IMR-90 (cell line): ENCODE data around the gene ZNF439. TPM values are rescaled to one million over a fixed set of nuclear protein-coding genes. Genes with fewer than 3 reads are reported as not detected.

Source experiments
- ATAC-seq: fragments of 200-7000 bp; cut with Tn5 transposase; 2 replicates; pipeline ENCODE4 v1.9.1; 2020; ENCODE audit warnings: low read depth, mild to moderate bottlenecking, moderate library complexity
- BruUV-seq: library from RNA; stranded (reverse); fragments of 400-500 nt; replicated peaks from 2 replicates; lab custom pipeline; 2021; lab: Mats Ljungman, UMichigan
- CTCF ChIA-PET: fragments of 300-600 bp; formaldehyde crosslinking; extraction: SDS; loops from one replicate; lab custom pipeline; 2021; ENCODE audit warnings: antibody characterized with exemption; lab: Yijun Ruan, JAX
- POLR2A ChIA-PET: fragments of 300-600 bp; sonication (Branson Sonifier 250); formaldehyde crosslinking; loops from one replicate; lab custom pipeline; 2022; ENCODE audit warnings: antibody characterized with exemption; ENCODE audit not compliant: unreplicated experiment; lab: Charles Lee
- DNase-seq: peaks from one replicate; pipeline ENCODE4 v3.0.0; 2013
- H2AFZ ChIP-seq: replicated peaks from 2 replicates; pipeline ENCODE3; 2013; ENCODE audit warnings: low read length, mild to moderate bottlenecking; ENCODE audit not compliant: poor library complexity
- H2AK5ac ChIP-seq: 2 replicates; pipeline ENCODE4 v1.6.1; 2013; ENCODE audit warnings: low read depth, low read length, inconsistent platforms
- H2AK9ac ChIP-seq: replicated peaks from 2 replicates; pipeline ENCODE3; 2013; ENCODE audit warnings: mild to moderate bottlenecking, low read depth, low read length, moderate library complexity; ENCODE audit not compliant: poor library complexity
- H2BK120ac ChIP-seq: 2 replicates; pipeline ENCODE4 v1.6.1; 2013; ENCODE audit warnings: low read depth, low read length, inconsistent platforms
- H2BK15ac ChIP-seq: 3 replicates; pipeline ENCODE4 v1.6.1; 2013; ENCODE audit warnings: low read depth, low read length, inconsistent platforms
- H2BK20ac ChIP-seq: 2 replicates; pipeline ENCODE4 v1.6.1; 2013; ENCODE audit warnings: low read depth, mild to moderate bottlenecking, inconsistent platforms, low read length, moderate library complexity
- H2BK5ac ChIP-seq: 2 replicates; pipeline ENCODE4 v1.6.1; 2013; ENCODE audit warnings: mild to moderate bottlenecking, low read depth, low read length, inconsistent platforms; ENCODE audit not compliant: poor library complexity, severe bottlenecking
- H3K14ac ChIP-seq: replicated peaks from 2 replicates; pipeline ENCODE4 v1.6.1; 2013; ENCODE audit warnings: low read depth, low read length, inconsistent platforms
- H3K18ac ChIP-seq: 2 replicates; pipeline ENCODE4 v1.6.1; 2013; ENCODE audit warnings: low read depth, low read length, control low read depth
- H3K23ac ChIP-seq: 2 replicates; pipeline ENCODE4 v1.6.1; 2013; ENCODE audit warnings: low read depth, low read length, inconsistent platforms
- H3K27ac ChIP-seq: 2 replicates; pipeline ENCODE4 v1.5.1; 2013; ENCODE audit warnings: mild to moderate bottlenecking, control low read depth, low read length; ENCODE audit not compliant: insufficient read depth
- H3K27me3 ChIP-seq: 2 replicates; pipeline ENCODE4 v1.6.1; 2013; ENCODE audit warnings: low read length; ENCODE audit not compliant: control insufficient read depth, insufficient read depth
- H3K36me3 ChIP-seq: 2 replicates; pipeline ENCODE4 v1.6.1; 2013; ENCODE audit warnings: low read length, mixed read lengths; ENCODE audit not compliant: control insufficient read depth, insufficient read depth
- H3K4ac ChIP-seq: 2 replicates; pipeline ENCODE4 v1.6.1; 2013; ENCODE audit warnings: low read depth, low read length, inconsistent platforms
- H3K4me1 ChIP-seq: 2 replicates; pipeline ENCODE4 v1.6.1; 2013; ENCODE audit warnings: low read length, mixed read lengths; ENCODE audit not compliant: control insufficient read depth, insufficient read depth
- H3K4me2 ChIP-seq: 2 replicates; pipeline ENCODE4 v1.6.1; 2013; ENCODE audit warnings: low read depth, mild to moderate bottlenecking, control low read depth, low read length, moderate library complexity
- H3K4me3 ChIP-seq: 2 replicates; pipeline ENCODE4 v1.5.1; 2013; ENCODE audit warnings: low read depth, mild to moderate bottlenecking, control low read depth, low read length, moderate library complexity; ENCODE audit not compliant: insufficient read depth
- H3K56ac ChIP-seq: 2 replicates; pipeline ENCODE4 v1.6.1; 2013; ENCODE audit warnings: low read length, inconsistent platforms; ENCODE audit not compliant: insufficient read depth; ENCODE audit errors: extremely low read depth
- H3K79me1 ChIP-seq, 2 experiments: 2 replicates each; pipeline ENCODE4 v1.6.1; 2013; ENCODE audit warnings: low read length in 2 of 2, inconsistent platforms in 1 of 2, low read depth in 1 of 2
- H3K9ac ChIP-seq: 2 replicates; pipeline ENCODE4 v1.6.1; 2013; ENCODE audit warnings: low read depth, low read length, control low read depth
- H3K9me1 ChIP-seq: 2 replicates; pipeline ENCODE4 v1.6.1; 2013; ENCODE audit warnings: low read length, inconsistent platforms; ENCODE audit not compliant: insufficient read depth
- H3K9me3 ChIP-seq: 2 replicates; pipeline ENCODE4 v1.6.1; 2013; ENCODE audit warnings: low read length; ENCODE audit not compliant: control insufficient read depth, insufficient read depth
- H4K20me1 ChIP-seq: 2 replicates; pipeline ENCODE4 v1.6.1; 2013; ENCODE audit warnings: low read length, inconsistent platforms; ENCODE audit not compliant: insufficient read depth
- H4K5ac ChIP-seq: 2 replicates; pipeline ENCODE4 v1.6.1; 2013; ENCODE audit warnings: mild to moderate bottlenecking, low read depth, low read length, control low read depth
- H4K8ac ChIP-seq, 2 experiments: 2 replicates each; pipeline ENCODE4 v1.6.1; 2013; ENCODE audit warnings: low read depth in 2 of 2, low read length in 2 of 2, control low read depth in 1 of 2, inconsistent platforms in 1 of 2
- H4K91ac ChIP-seq: 2 replicates; pipeline ENCODE4 v1.6.1; 2013; ENCODE audit warnings: low read depth, low read length, inconsistent platforms; ENCODE audit not compliant: insufficient read depth
- BHLHE40 ChIP-seq: fragments of 150-350 bp; IDR thresholded peaks from 2 replicates; pipeline ENCODE4 v1.6.1; 2016; ENCODE audit warnings: mild to moderate bottlenecking, low read depth, low read length
- CEBPB ChIP-seq: IDR thresholded peaks from 2 replicates; pipeline ENCODE4 v1.6.1; 2012; ENCODE audit warnings: low read depth, low read length, improper control_type of control experiment
- CHD1 ChIP-seq: IDR thresholded peaks from 2 replicates; pipeline ENCODE4 v1.6.1; 2012; ENCODE audit warnings: low read depth, low read length, improper control_type of control experiment
- FOS ChIP-seq: fragments of 150-350 bp; IDR thresholded peaks from 2 replicates; pipeline ENCODE4 v1.6.1; 2016; ENCODE audit warnings: low read depth, low read length
- MAFK ChIP-seq: IDR thresholded peaks from 2 replicates; pipeline ENCODE4 v1.6.1; 2012; ENCODE audit warnings: low read depth, low read length, improper control_type of control experiment
- MAZ ChIP-seq: IDR thresholded peaks from 2 replicates; pipeline ENCODE4 v1.6.1; 2012; ENCODE audit warnings: low read depth, mild to moderate bottlenecking, low read length, improper control_type of control experiment, moderate library complexity, borderline replicate concordance
- MXI1 ChIP-seq: IDR thresholded peaks from 2 replicates; pipeline ENCODE4 v1.6.1; 2012; ENCODE audit warnings: low read depth, mild to moderate bottlenecking, low read length, moderate library complexity, borderline replicate concordance
- NFE2L2 ChIP-seq: fragments of 150-350 bp; IDR thresholded peaks from 2 replicates; pipeline ENCODE4 v1.6.1; 2016; ENCODE audit warnings: low read depth, mild to moderate bottlenecking, low read length
- RAD21 ChIP-seq: IDR thresholded peaks from 2 replicates; pipeline ENCODE4 v1.6.1; 2012; ENCODE audit warnings: low read length, improper control_type of control experiment
- RCOR1 ChIP-seq: IDR thresholded peaks from 2 replicates; pipeline ENCODE4 v1.6.1; 2012; ENCODE audit warnings: mild to moderate bottlenecking, low read length, improper control_type of control experiment; ENCODE audit not compliant: insufficient replicate concordance
- RFX5 ChIP-seq: IDR thresholded peaks from 2 replicates; pipeline ENCODE4 v1.8.0; 2012; ENCODE audit warnings: low read depth, mild to moderate bottlenecking, low read length, moderate library complexity
- SMC3 ChIP-seq: fragments of 150-350 bp; IDR thresholded peaks from 2 replicates; pipeline ENCODE4 v1.6.1; 2016; ENCODE audit warnings: low read depth, mild to moderate bottlenecking, antibody characterized with exemption, low read length, moderate library complexity
- WGBS, 2 experiments: methylation state at CpG; one replicate each; pipeline versions ENCODE4 v1.1.5 to v1.1.7; 2013; ENCODE audit warnings: missing lambda C conversion rate in 2 of 2; ENCODE audit not compliant: insufficient read length in 1 of 2; ENCODE audit errors: extremely low coverage in 2 of 2; 5-methylcytosine and 5-hydroxymethylcytosine counted together
- dilution Hi-C: fragments of 300-500 bp; cut with HindIII; formaldehyde crosslinking; loops from one replicate; pipeline ENCODE4 v1.14.3; 2018; ENCODE audit warnings: low sequenced_read_pairs; ENCODE audit not compliant: unreplicated experiment
- in situ Hi-C: fragments of 300-500 bp; cut with MboI; formaldehyde crosslinking; loops from 3 replicates; pipeline ENCODE4 v1.14.3; 2019; ENCODE audit warnings: low sequenced_read_pairs, inconsistent platforms, mixed read lengths
- intact Hi-C: fragments of 100-400 bp; cut with micrococcal nuclease; formaldehyde crosslinking; loops from 2 replicates; pipeline ENCODE4 v1.10.0; 2022
- polyA plus RNA-seq, 3 experiments: library from polyadenylated mRNA; depleted of rRNA; stranded (reverse); fragments of >200 nt; gene quantifications; 2 replicates each; pipeline ENCODE4 v1.2.3, GENCODE V29; 2012; ENCODE audit warnings: low replicate concordance in 1 of 3
- total RNA-seq: library from RNA; depleted of rRNA; stranded (reverse); fragments of >200 nt; gene quantifications from 2 replicates; pipeline ENCODE4 v1.2.3, GENCODE V29; 2012
- TF ChIP-seq, protein P1 (sequence below): conservative IDR thresholded peaks from 2 replicates; pipeline ENCODE4 v1.5.1; 2012; ENCODE audit warnings: mild to moderate bottlenecking, low read depth, low read length, improper control_type of control experiment
- TF ChIP-seq, protein P2 (sequence below): fragments of 150-350 bp; IDR thresholded peaks from 2 replicates; pipeline ENCODE4 v1.6.1; 2016; ENCODE audit warnings: low read depth, mild to moderate bottlenecking, low read length, moderate library complexity, borderline replicate concordance
- TF ChIP-seq, protein P3 (sequence below): fragments of 150-350 bp; IDR thresholded peaks from 2 replicates; pipeline ENCODE4 v1.6.1; 2017; ENCODE audit warnings: mild to moderate bottlenecking, antibody characterized with exemption, low read length, low read depth

The ZNF439 gene
- total and polyA plus RNA-seq, 2 of the 4 experiments (the other 2 are of a cell fraction) = 4.8 to 8.4 TPM

DNA sequence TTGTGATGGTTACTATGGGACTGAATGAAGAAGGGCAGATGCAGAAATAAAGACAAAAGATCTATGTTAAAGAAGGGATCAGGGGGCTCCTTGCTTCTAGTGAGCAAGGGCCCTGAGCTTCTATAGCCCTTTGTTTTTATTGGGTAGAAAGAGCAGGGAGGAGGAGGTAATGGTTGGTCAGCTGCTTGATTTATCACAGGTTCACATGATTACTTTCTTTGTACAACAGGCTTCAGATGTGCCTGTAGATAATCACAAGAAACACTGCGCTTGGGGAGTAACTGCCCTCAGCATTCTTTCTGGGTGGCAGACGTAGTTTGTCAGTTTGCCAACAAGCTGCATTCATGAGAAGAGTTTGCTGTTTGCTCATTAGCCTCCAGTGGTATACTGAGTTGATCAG is 4.8 kb upstream of the ZNF439 start:
- Histone ChIP-seq H3K9me3 (no peaks in the 10 kb centered on the region), H3K14ac (no peak overlapping the region), H3K23ac (no peak overlapping the region), H2BK120ac (no peak overlapping the region), H3K4me1 (no peaks in the 10 kb centered on the region), H3K18ac (no peak overlapping the region), H3K27me3 (no peaks in the 10 kb centered on the region), H3K9ac (no peak overlapping the region), H3K9me1 (no peaks in the 10 kb centered on the region), H2AK9ac (no peak overlapping the region), H2AFZ (no peak overlapping the region), H3K36me3 (no peaks in the 10 kb centered on the region), H2BK5ac (no peak overlapping the region), H3K79me1 (peaks cover 0 to 8% of the 10 kb centered on the region in 2 experiments; a peak in 2 of 4 replicates), H2BK20ac (no peak overlapping the region), H3K4me2 (no peak overlapping the region), H3K27ac (no peak overlapping the region), H3K56ac (no peak overlapping the region), H4K91ac (no peak overlapping the region), H2BK15ac (no peak overlapping the region), H4K5ac (no peak overlapping the region), H4K8ac (no peak overlapping the region), H3K4me3 (no peak overlapping the region), H4K20me1 (no peaks in the 10 kb centered on the region), H3K4ac (no peak overlapping the region), H2AK5ac (no peak overlapping the region)
- ChIA-PET CTCF (no interaction called here), POLR2A (no interaction called here)
- TF ChIP-seq CEBPB (no peak), MAZ (no peak), NFE2L2 (no peak), RCOR1 (no peak), FOS (no peak), BHLHE40 (no peak), CHD1 (no peak), MXI1 (no peak), RAD21 (no peak), MAFK (no peak), SMC3 (no peak), RFX5 (no peak)
- TF ChIP-seq, protein P1, sequence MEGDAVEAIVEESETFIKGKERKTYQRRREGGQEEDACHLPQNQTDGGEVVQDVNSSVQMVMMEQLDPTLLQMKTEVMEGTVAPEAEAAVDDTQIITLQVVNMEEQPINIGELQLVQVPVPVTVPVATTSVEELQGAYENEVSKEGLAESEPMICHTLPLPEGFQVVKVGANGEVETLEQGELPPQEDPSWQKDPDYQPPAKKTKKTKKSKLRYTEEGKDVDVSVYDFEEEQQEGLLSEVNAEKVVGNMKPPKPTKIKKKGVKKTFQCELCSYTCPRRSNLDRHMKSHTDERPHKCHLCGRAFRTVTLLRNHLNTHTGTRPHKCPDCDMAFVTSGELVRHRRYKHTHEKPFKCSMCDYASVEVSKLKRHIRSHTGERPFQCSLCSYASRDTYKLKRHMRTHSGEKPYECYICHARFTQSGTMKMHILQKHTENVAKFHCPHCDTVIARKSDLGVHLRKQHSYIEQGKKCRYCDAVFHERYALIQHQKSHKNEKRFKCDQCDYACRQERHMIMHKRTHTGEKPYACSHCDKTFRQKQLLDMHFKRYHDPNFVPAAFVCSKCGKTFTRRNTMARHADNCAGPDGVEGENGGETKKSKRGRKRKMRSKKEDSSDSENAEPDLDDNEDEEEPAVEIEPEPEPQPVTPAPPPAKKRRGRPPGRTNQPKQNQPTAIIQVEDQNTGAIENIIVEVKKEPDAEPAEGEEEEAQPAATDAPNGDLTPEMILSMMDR = no peak
- TF ChIP-seq, protein P2, sequence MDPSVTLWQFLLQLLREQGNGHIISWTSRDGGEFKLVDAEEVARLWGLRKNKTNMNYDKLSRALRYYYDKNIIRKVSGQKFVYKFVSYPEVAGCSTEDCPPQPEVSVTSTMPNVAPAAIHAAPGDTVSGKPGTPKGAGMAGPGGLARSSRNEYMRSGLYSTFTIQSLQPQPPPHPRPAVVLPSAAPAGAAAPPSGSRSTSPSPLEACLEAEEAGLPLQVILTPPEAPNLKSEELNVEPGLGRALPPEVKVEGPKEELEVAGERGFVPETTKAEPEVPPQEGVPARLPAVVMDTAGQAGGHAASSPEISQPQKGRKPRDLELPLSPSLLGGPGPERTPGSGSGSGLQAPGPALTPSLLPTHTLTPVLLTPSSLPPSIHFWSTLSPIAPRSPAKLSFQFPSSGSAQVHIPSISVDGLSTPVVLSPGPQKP = no peak
- TF ChIP-seq, protein P3, sequence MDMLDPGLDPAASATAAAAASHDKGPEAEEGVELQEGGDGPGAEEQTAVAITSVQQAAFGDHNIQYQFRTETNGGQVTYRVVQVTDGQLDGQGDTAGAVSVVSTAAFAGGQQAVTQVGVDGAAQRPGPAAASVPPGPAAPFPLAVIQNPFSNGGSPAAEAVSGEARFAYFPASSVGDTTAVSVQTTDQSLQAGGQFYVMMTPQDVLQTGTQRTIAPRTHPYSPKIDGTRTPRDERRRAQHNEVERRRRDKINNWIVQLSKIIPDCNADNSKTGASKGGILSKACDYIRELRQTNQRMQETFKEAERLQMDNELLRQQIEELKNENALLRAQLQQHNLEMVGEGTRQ = no peak
- BruUV-seq = no TSS peak
- ATAC-seq = no peak
- WGBS, 2 experiments = no CpG with 5 or more reads among the region's 2 CpGs
- DNase-seq = no peak
- dilution Hi-C loops = no loop called here
- intact Hi-C loops = no loop called here
- in situ Hi-C loops = no loop called here
